ENCODE data around the gene PPM1H.

- TF ChIP-seq, protein P1, sequence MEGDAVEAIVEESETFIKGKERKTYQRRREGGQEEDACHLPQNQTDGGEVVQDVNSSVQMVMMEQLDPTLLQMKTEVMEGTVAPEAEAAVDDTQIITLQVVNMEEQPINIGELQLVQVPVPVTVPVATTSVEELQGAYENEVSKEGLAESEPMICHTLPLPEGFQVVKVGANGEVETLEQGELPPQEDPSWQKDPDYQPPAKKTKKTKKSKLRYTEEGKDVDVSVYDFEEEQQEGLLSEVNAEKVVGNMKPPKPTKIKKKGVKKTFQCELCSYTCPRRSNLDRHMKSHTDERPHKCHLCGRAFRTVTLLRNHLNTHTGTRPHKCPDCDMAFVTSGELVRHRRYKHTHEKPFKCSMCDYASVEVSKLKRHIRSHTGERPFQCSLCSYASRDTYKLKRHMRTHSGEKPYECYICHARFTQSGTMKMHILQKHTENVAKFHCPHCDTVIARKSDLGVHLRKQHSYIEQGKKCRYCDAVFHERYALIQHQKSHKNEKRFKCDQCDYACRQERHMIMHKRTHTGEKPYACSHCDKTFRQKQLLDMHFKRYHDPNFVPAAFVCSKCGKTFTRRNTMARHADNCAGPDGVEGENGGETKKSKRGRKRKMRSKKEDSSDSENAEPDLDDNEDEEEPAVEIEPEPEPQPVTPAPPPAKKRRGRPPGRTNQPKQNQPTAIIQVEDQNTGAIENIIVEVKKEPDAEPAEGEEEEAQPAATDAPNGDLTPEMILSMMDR (conservative IDR thresholded peaks at IDR 0.05; ENCODE audit: low read length) = no peak
- TF ChIP-seq EZH2phosphoT487 (IDR thresholded peaks at IDR 0.05; ENCODE audit: borderline replicate concordance) = no peak
Observed at GRCh38 chr12:62856454-62856853, 78.5 kb downstream of the PPM1H start.

Measured in Loucy (cell line).